Common myeloid progenitor, CD34-positive (primary cell): ENCODE measurements around the gene BAG3.

Source experiments
- CTCF ChIA-PET: fragments of 350-600 bp; sonication (Branson Sonifier 250); formaldehyde crosslinking; loops from one replicate; lab custom pipeline; 2021; ENCODE audit warnings: antibody characterized with exemption; lab: Charles Lee
- POLR2A ChIA-PET: fragments of 350-600 bp; sonication (Branson Sonifier 250); formaldehyde crosslinking; loops from one replicate; lab custom pipeline; 2021; ENCODE audit warnings: antibody characterized with exemption; lab: Charles Lee
- DNase-seq, 3 donors: peaks; one replicate each; pipeline versions ENCODE4 v3.0.0 to v3.0.0-alpha.2; 2013
- H3K27ac ChIP-seq, 2 experiments: 1 replicate in 1 of 2; 2 replicates in 1 of 2; pipeline ENCODE4 v1.7.0; 2013; ENCODE audit warnings: inconsistent platforms in 2 of 2, low read length in 2 of 2, mild to moderate bottlenecking in 2 of 2, low read depth in 1 of 2, moderate library complexity in 1 of 2; ENCODE audit not compliant: severe bottlenecking in 2 of 2, insufficient read depth in 1 of 2, poor library complexity in 1 of 2
- H3K27me3 ChIP-seq, 5 experiments: replicated peaks in 2 of 5; 1 replicate in 3 of 5; 2 replicates in 2 of 5; pipeline versions ENCODE4 v1.6.1 to v1.7.0; 2013; ENCODE audit warnings: low read length in 4 of 5, mild to moderate bottlenecking in 2 of 5, moderate library complexity in 2 of 5, inconsistent platforms in 1 of 5; ENCODE audit not compliant: insufficient read depth in 5 of 5, control insufficient read depth in 4 of 5
- H3K36me3 ChIP-seq, 4 experiments: 1 replicate in 2 of 4; 2 replicates in 2 of 4; pipeline versions ENCODE4 v1.6.1 to v1.7.0; 2013; ENCODE audit warnings: low read length in 3 of 4, control low read depth in 1 of 4, mild to moderate bottlenecking in 1 of 4; ENCODE audit not compliant: control insufficient read depth in 4 of 4, insufficient read depth in 4 of 4
- H3K4me1 ChIP-seq, 4 experiments: 1 replicate in 3 of 4; 2 replicates in 1 of 4; pipeline versions ENCODE4 v1.6.1 to v1.7.1; 2013; ENCODE audit warnings: low read length in 3 of 4, mild to moderate bottlenecking in 3 of 4, control low read depth in 1 of 4, inconsistent platforms in 1 of 4, moderate library complexity in 1 of 4; ENCODE audit not compliant: control insufficient read depth in 4 of 4, insufficient read depth in 4 of 4; ENCODE audit errors: control extremely low read depth in 1 of 4
- H3K4me3 ChIP-seq, 7 experiments: 1 replicate in 4 of 7; 2 replicates in 3 of 7; pipeline versions ENCODE4 v1.5.1 to v1.7.0; 2013; ENCODE audit warnings: mild to moderate bottlenecking in 7 of 7, low read length in 6 of 7, moderate library complexity in 6 of 7, inconsistent platforms in 2 of 7, low read depth in 2 of 7, control low read depth in 1 of 7; ENCODE audit not compliant: insufficient read depth in 4 of 7, control insufficient read depth in 1 of 7; ENCODE audit errors: extremely low read depth in 1 of 7
- H3K9me3 ChIP-seq, 5 experiments: 1 replicate in 4 of 5; 2 replicates in 1 of 5; pipeline versions ENCODE4 v1.6.1 to v1.7.1; 2013; ENCODE audit warnings: low read length in 4 of 5, mild to moderate bottlenecking in 2 of 5, inconsistent platforms in 1 of 5, low read depth in 1 of 5, moderate library complexity in 1 of 5; ENCODE audit not compliant: control insufficient read depth in 4 of 5, insufficient read depth in 2 of 5; ENCODE audit errors: control extremely low read depth in 1 of 5
- WGBS: methylation state at CpG from one replicate; pipeline ENCODE4 v1.1.5; 2013; ENCODE audit not compliant: insufficient coverage; 5-methylcytosine and 5-hydroxymethylcytosine counted together

The BAG3 gene

GRCh38 chr10:119700321-119700954 is 49.3 kb downstream of the BAG3 start:
- H3K27ac ChIP-seq: no peak overlapping the region
- H3K9me3 ChIP-seq: no peaks in the 10 kb centered on the region
- no peak overlapping the region for H3K4me3 ChIP-seq
- H3K4me1 ChIP-seq: peaks cover 0 to 7% (median 1%) of the 10 kb centered on the region in 4 experiments
- H3K36me3 ChIP-seq: no peaks in the 10 kb centered on the region
- ChIA-PET CTCF (interaction anchor here (1.1 kb wide), 1 partner anchor 13 kb away, joined by 5 read pairs; no protein-coding TSS in a partner anchor), POLR2A (no interaction called here)
- H3K27me3 ChIP-seq: no peaks in the 10 kb centered on the region
- WGBS: 100% methylated on average over 1 of the region's 4 CpGs
- peak in 2 of 3 donors; percentile 33 to 41 for DNase-seq

- Histone ChIP-seq H3K4me1 (peaks cover 0 to 7% (median 1%) of the 10 kb centered on the region in 4 experiments), H3K27me3 (no peaks in the 10 kb centered on the region), H3K27ac (no peak overlapping the region), H3K36me3 (no peaks in the 10 kb centered on the region), H3K4me3 (no peak overlapping the region), H3K9me3 (peaks cover 0 to 6% (median 3%) of the 10 kb centered on the region in 5 experiments)
- WGBS: 100% methylated on average over 1 of the region's 7 CpGs
- ChIA-PET POLR2A (no interaction called here), CTCF (interaction anchor here (1.3 kb wide), 1 partner anchor 17 kb away, joined by 4 read pairs; no protein-coding TSS in a partner anchor)
- DNase-seq: no peak
These were observed 50.7 kb downstream of the BAG3 start for GRCh38 chr10:119701861-119702260.

DNA sequence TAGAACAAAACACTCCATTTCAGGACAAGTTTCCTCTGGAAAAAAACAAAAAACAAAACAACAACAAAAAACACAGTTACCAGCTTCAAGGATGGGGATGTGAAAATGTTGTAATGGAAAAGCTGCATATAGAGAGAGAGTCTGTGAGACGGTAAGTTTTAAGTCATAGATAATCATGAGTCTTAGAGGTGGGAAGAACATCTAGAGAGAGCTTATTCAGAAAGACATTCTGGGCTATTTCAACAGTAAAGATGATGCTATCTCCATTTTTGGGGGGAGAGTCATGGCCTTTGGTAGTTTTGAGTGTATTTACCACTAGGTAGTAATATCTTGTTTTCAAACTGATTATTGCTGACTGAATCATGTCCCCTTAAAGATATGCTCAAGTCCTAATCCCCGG is 51.4 kb downstream of the BAG3 start:
- no peak overlapping the region for H3K4me3 ChIP-seq
- H3K9me3 ChIP-seq: peaks cover 0 to 8% (median 4%) of the 10 kb centered on the region in 5 experiments
- POLR2A ChIA-PET: no interaction called here
- peaks cover 0 to 7% (median 1%) of the 10 kb centered on the region in 4 experiments for H3K4me1 ChIP-seq
- H3K27me3 ChIP-seq: no peaks in the 10 kb centered on the region
- no peak for DNase-seq
- CTCF ChIA-PET: interaction anchor here (1.2 to 1.4 kb wide), 3 partner anchors 13 to 16 kb away, joined by 3 to 5 read pairs (median 4); no protein-coding TSS in a partner anchor
- 93% methylated on average over 2 of the region's 2 CpGs for WGBS
- no peak overlapping the region for H3K27ac ChIP-seq
- H3K36me3 ChIP-seq: no peaks in the 10 kb centered on the region

DNA sequence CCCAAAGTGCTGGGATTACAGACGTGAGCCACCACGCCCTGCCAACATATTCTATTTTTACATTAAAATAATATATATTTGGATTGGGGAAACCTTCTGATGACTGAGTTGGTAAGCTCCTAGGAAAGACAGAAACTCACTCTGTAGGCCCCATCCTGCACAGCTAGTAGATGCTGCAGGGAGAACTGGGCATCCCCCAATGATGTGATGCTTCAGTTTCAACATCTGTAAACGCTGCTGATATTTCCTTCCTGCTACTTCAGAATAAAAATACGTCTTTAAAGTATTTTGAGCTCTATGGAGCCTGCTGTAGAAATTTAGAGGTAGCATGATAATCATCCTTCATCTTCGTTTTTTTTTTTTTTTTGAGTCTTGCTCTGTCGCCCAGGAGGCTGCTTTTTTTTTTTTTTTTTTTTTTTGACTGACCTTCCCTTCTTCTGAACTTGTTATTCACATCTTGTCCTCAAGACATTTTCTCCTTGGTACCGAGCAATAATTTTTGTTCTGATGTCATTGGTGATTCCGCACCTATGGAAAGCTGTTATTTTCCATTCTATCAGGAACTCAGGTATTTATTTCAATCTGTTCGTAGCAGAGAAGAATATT is 52.8 kb downstream of the BAG3 start:
- no peaks in the 10 kb centered on the region for H3K36me3 ChIP-seq
- ChIA-PET POLR2A (no interaction called here), CTCF (interaction anchor here (0.9 to 1.3 kb wide), 4 partner anchors 15 to 102 kb away, joined by 3 to 5 read pairs (median 3); partner anchors contain the start of gene INPP5F)
- H3K9me3 ChIP-seq: peaks cover 0 to 10% (median 4%) of the 10 kb centered on the region in 5 experiments
- WGBS: 85% methylated on average over 4 of the region's 9 CpGs
- no peaks in the 10 kb centered on the region for H3K27me3 ChIP-seq
- H3K4me1 ChIP-seq: peaks cover 0 to 7% (median 1%) of the 10 kb centered on the region in 4 experiments
- H3K27ac ChIP-seq: no peak overlapping the region
- no peak for DNase-seq
- H3K4me3 ChIP-seq: no peak overlapping the region

GRCh38 chr10:119705434-119705831 is 54.3 kb downstream of the BAG3 start:
- Histone ChIP-seq H3K27me3 (no peaks in the 10 kb centered on the region), H3K4me1 (peaks cover 0 to 4% (median 0%) of the 10 kb centered on the region in 4 experiments), H3K4me3 (no peak overlapping the region), H3K9me3 (peaks cover 0 to 10% (median 4%) of the 10 kb centered on the region in 5 experiments), H3K36me3 (no peaks in the 10 kb centered on the region), H3K27ac (no peak overlapping the region)
- CTCF ChIA-PET: interaction anchor here (1.1 to 1.3 kb wide), 2 partner anchors 16 to 22 kb away, joined by 3 read pairs; no protein-coding TSS in a partner anchor
- no CpG with 5 or more reads among the region's 3 CpGs for WGBS
- DNase-seq: no peak
- POLR2A ChIA-PET: interaction anchor here (0.6 kb wide), 1 partner anchor 24 kb away, joined by 4 read pairs; no protein-coding TSS in a partner anchor

DNA sequence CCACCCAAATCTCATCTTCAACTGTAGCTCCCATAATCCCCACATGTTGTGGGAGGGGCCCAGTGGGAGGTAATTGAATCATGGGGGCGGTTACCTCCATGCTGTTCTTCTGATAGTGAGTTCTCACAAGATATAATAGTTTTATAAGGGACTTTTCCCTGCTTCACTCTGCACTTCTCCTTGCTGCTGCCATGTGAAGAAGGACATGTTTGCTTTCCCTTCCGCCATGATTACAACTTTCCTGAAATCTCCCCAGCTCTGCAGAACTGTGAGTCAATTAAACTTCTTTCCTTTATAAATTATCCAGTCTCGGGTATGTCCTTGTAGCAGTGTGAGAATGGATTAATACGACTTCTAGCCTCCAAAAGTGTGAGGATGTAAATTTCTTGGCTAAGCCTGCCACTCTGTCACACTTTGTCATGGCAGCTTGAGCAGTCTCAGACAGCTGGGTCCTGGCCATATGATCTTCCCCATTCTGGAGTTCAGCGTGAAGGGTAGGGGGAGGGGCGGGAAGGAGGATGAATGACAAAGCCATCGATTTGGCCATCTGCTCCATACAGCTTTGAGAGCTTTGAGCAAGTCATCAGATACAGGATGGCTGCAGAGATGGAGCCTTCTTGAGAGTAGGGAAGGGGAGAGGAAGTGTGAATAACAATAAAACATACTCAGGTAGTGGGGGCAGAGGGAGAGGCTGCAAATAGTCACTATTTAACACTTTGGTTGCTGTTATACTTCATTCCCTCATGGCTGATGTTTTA is 55.5 kb downstream of the BAG3 start:
- ChIA-PET CTCF (interaction anchor here (0.9 kb wide), 1 partner anchor 12 kb away, joined by 3 read pairs; no protein-coding TSS in a partner anchor), POLR2A (interaction anchor here (0.6 kb wide), 2 partner anchors 9 to 40 kb away, joined by 3 to 4 read pairs; no protein-coding TSS in a partner anchor)
- WGBS: 66% methylated on average over 4 of the region's 7 CpGs
- Histone ChIP-seq H3K4me1 (no peaks in the 10 kb centered on the region), H3K27me3 (no peaks in the 10 kb centered on the region), H3K36me3 (no peaks in the 10 kb centered on the region), H3K9me3 (peaks cover 0 to 13% (median 4%) of the 10 kb centered on the region in 5 experiments), H3K27ac (no peak overlapping the region), H3K4me3 (no peak overlapping the region)
- DNase-seq: peak in 1 of 3 donors; percentile 25
